Dendritic cell treated with granulocyte-macrophage colony-stimulating factor and Interleukin-4, amounts not matched to agents 40 ng/mL and 50 ng/mL, for 4 days (primary cell): Measurements from ENCODE around the gene MPPED1.

Source experiments
- H3K27ac Mint-ChIP-seq: one replicate; pipeline ENCODE4 v1.8.0; 2022; ENCODE audit warnings: mild to moderate bottlenecking, mixed read lengths
- H3K27me3 Mint-ChIP-seq: one replicate; pipeline ENCODE4 v1.8.0; 2022; ENCODE audit warnings: mild to moderate bottlenecking, mixed read lengths
- H3K36me3 Mint-ChIP-seq: one replicate; pipeline ENCODE4 v1.8.0; 2022; ENCODE audit warnings: low read depth, mixed read lengths
- H3K4me1 Mint-ChIP-seq: one replicate; pipeline ENCODE4 v1.8.0; 2022; ENCODE audit warnings: low read depth, mixed read lengths
- H3K4me3 Mint-ChIP-seq: one replicate; pipeline ENCODE4 v1.8.0; 2022; ENCODE audit warnings: mild to moderate bottlenecking, moderate library complexity, mixed read lengths
- H3K9me3 Mint-ChIP-seq: one replicate; pipeline ENCODE4 v1.8.0; 2022; ENCODE audit warnings: mixed read lengths
- intact Hi-C: fragments of 100-400 bp; cut with micrococcal nuclease; formaldehyde crosslinking; loops from one replicate; pipeline ENCODE4 v1.15.0; 2022

The MPPED1 gene

GRCh38 chr22:43530349-43531201 is 118.8 kb downstream of the MPPED1 start:
- H3K4me1 Mint-ChIP-seq = no peaks in the 10 kb centered on the region
- H3K27ac Mint-ChIP-seq = no peak overlapping the region
- H3K27me3 Mint-ChIP-seq = peaks cover 3% of the 10 kb centered on the region
- no peaks in the 10 kb centered on the region for H3K9me3 Mint-ChIP-seq
- no peaks in the 10 kb centered on the region for H3K36me3 Mint-ChIP-seq
- H3K4me3 Mint-ChIP-seq = no peak overlapping the region
- intact Hi-C loops = no loop called here

DNA sequence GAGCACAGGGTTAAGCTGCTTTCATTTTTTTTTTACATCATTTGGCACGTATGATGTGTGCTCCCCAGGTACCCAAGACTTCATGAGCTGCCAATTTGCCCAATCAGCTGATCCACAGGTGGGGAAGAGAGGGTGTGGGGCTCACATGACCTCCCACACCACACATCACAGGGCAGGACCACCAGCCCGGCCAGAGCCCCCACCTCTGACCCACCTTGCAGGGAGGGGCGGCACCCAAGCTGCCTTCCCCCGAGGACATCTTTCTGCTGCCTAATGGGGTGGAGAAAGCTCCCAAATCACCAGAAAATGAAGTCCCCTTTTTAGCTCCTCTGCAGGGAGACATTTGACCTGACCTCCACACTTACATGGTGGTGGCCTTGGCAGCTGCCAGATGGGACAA is 119.8 kb downstream of the MPPED1 start:
- Mint-ChIP-seq H3K4me3 (no peak overlapping the region), H3K4me1 (no peaks in the 10 kb centered on the region), H3K36me3 (no peaks in the 10 kb centered on the region), H3K9me3 (no peaks in the 10 kb centered on the region), H3K27me3 (peaks cover 2% of the 10 kb centered on the region), H3K27ac (no peak overlapping the region)
- intact Hi-C loops = no loop called here

DNA sequence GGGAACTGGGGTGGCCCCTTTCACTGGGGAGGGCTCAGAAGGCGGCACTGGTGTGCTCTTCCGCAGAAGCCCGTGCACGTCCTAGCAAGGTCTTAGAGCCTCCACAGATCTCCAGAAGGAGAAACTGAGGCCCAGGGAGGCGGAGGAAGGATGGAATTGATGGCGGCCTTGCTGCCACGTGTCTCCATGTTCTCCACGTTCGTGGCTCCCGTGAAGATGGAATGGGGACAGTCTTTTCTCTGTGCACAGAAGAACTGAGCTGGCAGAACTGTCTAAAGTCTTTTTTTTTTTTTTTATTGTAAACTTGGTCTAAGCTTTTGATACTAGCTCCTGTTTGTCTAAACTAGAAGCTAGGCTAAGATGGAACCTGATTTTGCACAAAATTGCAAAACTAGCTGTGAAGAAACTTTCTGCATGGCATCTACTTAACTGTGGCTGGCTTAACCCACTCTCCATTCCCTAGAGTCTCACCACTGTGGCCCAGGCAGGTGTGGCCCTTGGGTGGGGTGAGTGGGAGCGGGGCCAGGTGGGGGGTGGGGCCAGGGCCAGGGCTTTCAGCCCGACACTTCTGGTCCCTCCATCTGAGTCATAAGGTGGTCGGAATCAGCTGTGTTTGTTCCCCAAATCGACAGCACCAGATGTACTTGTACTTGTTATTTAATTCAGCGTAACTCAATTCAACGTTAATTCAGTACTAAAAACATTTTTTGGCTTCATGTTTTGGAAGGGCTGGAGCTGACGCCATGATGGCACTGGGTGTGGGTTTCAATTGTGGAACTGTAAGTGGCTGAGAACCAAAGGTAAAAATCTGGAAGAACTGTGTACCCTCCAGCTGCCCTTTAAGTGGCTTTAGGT is 120.7 kb downstream of the MPPED1 start:
- Mint-ChIP-seq H3K27ac (no peak overlapping the region), H3K9me3 (no peaks in the 10 kb centered on the region), H3K27me3 (peaks cover 2% of the 10 kb centered on the region), H3K4me1 (no peaks in the 10 kb centered on the region), H3K36me3 (no peaks in the 10 kb centered on the region), H3K4me3 (no peak overlapping the region)
- intact Hi-C loops = no loop called here

DNA sequence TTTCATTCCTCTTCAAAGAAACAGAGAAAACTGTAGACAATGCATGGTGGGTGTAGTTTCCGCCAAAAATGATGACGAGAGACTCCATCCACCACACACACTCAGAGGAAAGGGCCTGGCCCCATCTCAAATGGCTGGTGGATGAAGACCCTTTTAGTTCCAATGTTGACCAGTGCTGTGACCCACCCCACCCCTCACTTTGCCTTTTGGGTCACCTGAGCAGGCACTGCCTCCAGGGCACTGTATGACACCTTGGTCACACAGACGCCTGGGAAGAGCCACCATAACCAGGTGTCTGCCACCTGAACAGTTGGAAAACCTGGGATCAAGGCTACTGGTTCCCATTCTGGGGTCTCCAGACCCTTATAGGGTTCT is 121.3 kb downstream of the MPPED1 start:
- Mint-ChIP-seq H3K36me3 (no peaks in the 10 kb centered on the region), H3K27ac (no peak overlapping the region), H3K4me1 (no peaks in the 10 kb centered on the region)

DNA sequence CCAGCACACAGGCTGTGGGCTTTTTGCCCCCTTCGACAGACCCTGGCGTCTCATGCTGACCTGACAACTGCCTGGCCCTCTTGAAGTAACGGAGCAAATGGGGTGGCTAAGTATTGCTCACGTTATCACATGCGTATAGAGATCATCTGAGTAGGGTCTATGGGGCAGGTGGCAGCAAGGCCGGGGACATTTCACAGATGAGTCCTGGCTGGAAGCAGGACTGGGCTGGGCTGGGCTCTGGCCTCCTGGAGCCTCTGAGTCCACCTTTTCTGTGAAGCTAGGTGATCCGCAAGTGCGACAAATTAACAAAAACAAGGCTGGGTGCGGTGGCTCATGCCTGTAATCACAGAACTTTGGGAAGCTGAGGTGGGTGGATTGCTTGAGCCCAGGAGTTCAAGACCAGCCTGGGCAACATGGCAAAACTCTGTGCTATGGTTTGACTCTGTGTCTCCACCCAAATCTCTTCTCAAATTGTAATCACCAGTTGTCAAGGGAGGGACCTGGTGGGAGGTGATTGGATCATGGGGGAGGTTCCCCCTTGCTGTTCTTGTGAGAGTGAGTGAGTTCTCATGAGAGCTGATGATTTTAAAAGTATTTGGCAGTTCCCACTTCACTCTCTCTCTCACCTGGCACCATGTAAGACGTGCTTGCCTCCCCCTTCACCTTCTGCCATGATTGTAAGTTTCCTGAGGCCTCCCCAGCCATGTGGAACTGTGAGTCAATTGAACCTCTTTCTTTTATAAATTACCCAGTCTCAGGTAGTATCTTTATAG is 122.0 kb downstream of the MPPED1 start:
- H3K27ac Mint-ChIP-seq = no peak overlapping the region
- H3K9me3 Mint-ChIP-seq = no peaks in the 10 kb centered on the region
- peaks cover 2% of the 10 kb centered on the region for H3K27me3 Mint-ChIP-seq
- intact Hi-C loops = no loop called here
- H3K4me1 Mint-ChIP-seq = no peaks in the 10 kb centered on the region
- H3K4me3 Mint-ChIP-seq = no peak overlapping the region
- no peaks in the 10 kb centered on the region for H3K36me3 Mint-ChIP-seq

More for the DNA sequence above, 121.3 kb downstream of the MPPED1 start:
- Mint-ChIP-seq H3K9me3 (no peaks in the 10 kb centered on the region), H3K4me3 (no peak overlapping the region), H3K27me3 (peaks cover 2% of the 10 kb centered on the region)
- intact Hi-C loops = no loop called here

- H3K27ac Mint-ChIP-seq = no peak overlapping the region
- peaks cover 2% of the 10 kb centered on the region for H3K27me3 Mint-ChIP-seq
- intact Hi-C loops = no loop called here
- H3K4me3 Mint-ChIP-seq = no peak overlapping the region
- no peaks in the 10 kb centered on the region for H3K36me3 Mint-ChIP-seq
- no peaks in the 10 kb centered on the region for H3K9me3 Mint-ChIP-seq
- H3K4me1 Mint-ChIP-seq = no peaks in the 10 kb centered on the region
These were observed 123.1 kb downstream of the MPPED1 start for GRCh38 chr22:43534916-43535315.

GRCh38 chr22:43535336-43535735 is 123.5 kb downstream of the MPPED1 start:
- Mint-ChIP-seq H3K27ac (no peak overlapping the region), H3K9me3 (no peaks in the 10 kb centered on the region), H3K4me1 (no peaks in the 10 kb centered on the region), H3K36me3 (no peaks in the 10 kb centered on the region), H3K4me3 (no peak overlapping the region), H3K27me3 (peaks cover 2% of the 10 kb centered on the region)
- intact Hi-C loops = no loop called here

DNA sequence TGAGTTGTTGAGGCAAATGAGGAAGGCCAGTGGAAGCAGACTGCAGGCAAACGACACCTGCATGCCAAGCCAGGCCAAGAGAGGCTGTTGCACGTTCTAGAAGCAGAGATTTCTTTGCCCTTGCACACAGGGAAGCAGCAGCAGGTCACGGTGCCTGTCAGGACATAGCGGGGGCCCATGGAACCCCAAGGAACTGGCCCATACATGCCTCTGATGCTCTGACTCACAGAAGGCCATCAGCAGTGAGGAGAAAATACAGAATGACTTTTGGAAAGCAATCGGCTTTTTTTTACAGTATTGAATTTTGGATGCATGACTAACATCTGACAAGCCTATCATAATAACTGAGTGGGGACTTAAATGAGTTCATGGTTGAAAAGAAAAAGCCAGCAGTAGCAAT is 123.9 kb downstream of the MPPED1 start:
- H3K36me3 Mint-ChIP-seq = no peaks in the 10 kb centered on the region
- H3K27ac Mint-ChIP-seq = no peak overlapping the region
- intact Hi-C loops = no loop called here

DNA sequence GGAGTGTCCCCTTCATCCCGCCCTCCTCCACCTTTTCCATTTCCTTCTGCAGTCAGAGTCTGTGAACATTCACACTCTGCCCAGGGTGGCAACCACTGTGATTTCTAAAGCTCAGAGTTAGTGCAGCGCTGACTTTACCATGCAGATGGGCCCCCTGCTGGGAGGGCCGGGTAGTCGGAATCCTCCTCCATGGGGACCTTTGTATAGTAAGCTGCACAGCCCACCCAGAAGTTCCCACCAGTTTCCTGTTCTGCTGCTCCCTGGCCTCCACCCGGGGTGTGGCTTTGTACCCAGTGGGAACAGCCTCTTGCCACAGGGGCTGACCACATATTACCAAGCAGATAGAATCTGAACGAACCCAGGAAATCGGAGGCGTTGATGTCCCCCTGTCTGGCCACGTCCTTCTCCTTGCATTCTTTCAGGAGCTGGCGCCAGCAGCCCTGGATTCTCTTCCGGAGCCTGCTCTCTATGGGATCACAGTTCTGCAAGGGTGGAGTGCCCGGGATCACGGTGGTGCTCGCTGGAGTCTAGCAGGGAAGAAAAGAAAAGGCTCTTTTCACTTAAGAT is 125.3 kb downstream of the MPPED1 start:
- intact Hi-C loops = no loop called here
- H3K9me3 Mint-ChIP-seq = no peaks in the 10 kb centered on the region
- no peaks in the 10 kb centered on the region for H3K4me1 Mint-ChIP-seq
- H3K27me3 Mint-ChIP-seq = no peaks in the 10 kb centered on the region
- H3K27ac Mint-ChIP-seq = no peak overlapping the region
- H3K36me3 Mint-ChIP-seq = no peaks in the 10 kb centered on the region
- H3K4me3 Mint-ChIP-seq = no peak overlapping the region

More for the DNA sequence above, 123.9 kb downstream of the MPPED1 start:
- Mint-ChIP-seq H3K27me3 (peaks cover 2% of the 10 kb centered on the region), H3K4me1 (no peaks in the 10 kb centered on the region), H3K4me3 (no peak overlapping the region), H3K9me3 (no peaks in the 10 kb centered on the region)

GRCh38 chr22:43539572-43540528 is 128.0 kb downstream of the MPPED1 start:
- Mint-ChIP-seq H3K36me3 (no peaks in the 10 kb centered on the region), H3K27ac (no peak overlapping the region), H3K4me1 (peaks cover 7% of the 10 kb centered on the region), H3K9me3 (no peaks in the 10 kb centered on the region), H3K27me3 (no peaks in the 10 kb centered on the region), H3K4me3 (no peak overlapping the region)
- intact Hi-C loops = no loop called here

DNA sequence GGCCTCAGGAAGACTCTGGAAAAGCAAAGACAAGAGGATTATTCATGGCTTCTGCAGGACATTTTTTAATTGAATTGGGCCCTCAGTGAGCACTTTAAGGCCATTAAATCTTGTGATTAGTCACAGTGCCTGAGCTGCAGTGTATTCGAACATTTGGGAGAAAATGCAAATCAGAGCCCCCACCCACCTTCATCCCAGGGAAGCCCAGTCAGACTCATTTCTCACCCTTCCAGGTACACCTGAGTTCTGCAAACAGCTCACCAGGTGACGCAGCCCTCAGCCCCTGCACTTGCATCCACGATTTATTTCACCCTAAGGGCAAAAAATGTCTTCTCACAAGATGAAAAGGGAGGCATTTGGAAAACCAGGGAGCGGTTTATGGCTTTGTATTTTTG is 128.7 kb downstream of the MPPED1 start:
- H3K27ac Mint-ChIP-seq = no peak overlapping the region
- no peaks in the 10 kb centered on the region for H3K9me3 Mint-ChIP-seq
- no peak overlapping the region for H3K4me3 Mint-ChIP-seq
- peaks cover 7% of the 10 kb centered on the region for H3K4me1 Mint-ChIP-seq
- no peaks in the 10 kb centered on the region for H3K36me3 Mint-ChIP-seq
- intact Hi-C loops = no loop called here
- H3K27me3 Mint-ChIP-seq = no peaks in the 10 kb centered on the region

- H3K27me3 Mint-ChIP-seq = no peaks in the 10 kb centered on the region
- no peaks in the 10 kb centered on the region for H3K36me3 Mint-ChIP-seq
- peaks cover 7% of the 10 kb centered on the region for H3K4me1 Mint-ChIP-seq
- H3K4me3 Mint-ChIP-seq = no peak overlapping the region
- intact Hi-C loops = no loop called here
- no peaks in the 10 kb centered on the region for H3K9me3 Mint-ChIP-seq
- no peak overlapping the region for H3K27ac Mint-ChIP-seq
These were observed 129.2 kb downstream of the MPPED1 start for GRCh38 chr22:43541022-43541421.
